ENCODE data around the gene SCARF2.

DNA sequence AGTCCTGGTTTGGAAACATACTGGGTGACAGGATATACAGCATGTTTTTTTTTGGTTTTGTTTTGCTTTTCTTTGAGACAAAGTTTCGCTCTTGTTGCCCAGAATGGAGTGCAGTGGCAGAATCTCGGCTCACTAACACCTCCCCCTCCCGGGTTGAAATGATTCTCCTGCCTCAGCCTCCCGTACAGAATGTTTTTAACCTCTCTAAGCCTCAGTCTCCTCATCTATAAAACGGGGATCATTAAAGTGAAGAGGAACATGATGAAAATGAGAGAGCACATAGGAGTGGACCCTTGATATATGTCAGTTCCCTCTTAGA is 28.1 kb upstream of the SCARF2 start:
- TF ChIP-seq, protein P1, sequence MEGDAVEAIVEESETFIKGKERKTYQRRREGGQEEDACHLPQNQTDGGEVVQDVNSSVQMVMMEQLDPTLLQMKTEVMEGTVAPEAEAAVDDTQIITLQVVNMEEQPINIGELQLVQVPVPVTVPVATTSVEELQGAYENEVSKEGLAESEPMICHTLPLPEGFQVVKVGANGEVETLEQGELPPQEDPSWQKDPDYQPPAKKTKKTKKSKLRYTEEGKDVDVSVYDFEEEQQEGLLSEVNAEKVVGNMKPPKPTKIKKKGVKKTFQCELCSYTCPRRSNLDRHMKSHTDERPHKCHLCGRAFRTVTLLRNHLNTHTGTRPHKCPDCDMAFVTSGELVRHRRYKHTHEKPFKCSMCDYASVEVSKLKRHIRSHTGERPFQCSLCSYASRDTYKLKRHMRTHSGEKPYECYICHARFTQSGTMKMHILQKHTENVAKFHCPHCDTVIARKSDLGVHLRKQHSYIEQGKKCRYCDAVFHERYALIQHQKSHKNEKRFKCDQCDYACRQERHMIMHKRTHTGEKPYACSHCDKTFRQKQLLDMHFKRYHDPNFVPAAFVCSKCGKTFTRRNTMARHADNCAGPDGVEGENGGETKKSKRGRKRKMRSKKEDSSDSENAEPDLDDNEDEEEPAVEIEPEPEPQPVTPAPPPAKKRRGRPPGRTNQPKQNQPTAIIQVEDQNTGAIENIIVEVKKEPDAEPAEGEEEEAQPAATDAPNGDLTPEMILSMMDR (IDR thresholded peaks at IDR 0.05; ENCODE audit: low read depth, low read length, poor library complexity, severe bottlenecking): no peak
- TF ChIP-seq EZH2phosphoT487 (IDR thresholded peaks at IDR 0.05; ENCODE audit: borderline replicate concordance, low read length): no peak
